Measurements from ENCODE around the gene CLMN.

DNA sequence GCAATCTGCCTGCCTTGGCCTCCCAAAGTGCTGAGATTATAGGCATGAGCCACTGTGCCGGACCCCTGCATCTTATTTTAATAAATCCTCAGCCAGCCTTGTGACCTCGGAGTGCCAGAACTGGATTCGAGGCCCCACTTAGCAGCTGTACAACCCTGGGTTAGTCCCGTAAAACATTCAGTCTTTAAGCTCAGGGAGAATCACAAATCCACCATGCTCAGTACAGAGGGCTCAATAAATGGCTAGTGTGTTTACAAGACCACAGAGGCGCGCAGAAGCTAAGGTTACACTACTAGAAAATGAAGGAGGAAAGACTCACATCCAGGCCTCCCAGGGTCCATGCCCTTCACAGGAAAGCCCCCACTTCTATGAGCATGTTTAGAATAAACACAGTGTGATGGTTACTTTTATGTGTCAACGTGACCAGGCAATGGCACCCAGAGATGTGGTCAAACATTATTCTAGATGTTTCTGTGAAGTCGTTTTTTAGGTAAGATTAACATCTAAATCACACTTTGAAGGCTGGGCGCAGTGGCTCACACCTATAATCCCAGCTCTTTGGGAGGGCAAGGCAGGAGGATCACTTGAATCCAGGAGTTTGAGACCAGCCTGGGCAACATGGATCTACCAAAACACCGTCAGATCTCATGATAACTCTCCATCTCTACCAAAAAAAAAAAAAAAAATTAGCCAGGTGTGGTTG lies 55.3 kb downstream of the CLMN start:
- TF ChIP-seq, protein P1, sequence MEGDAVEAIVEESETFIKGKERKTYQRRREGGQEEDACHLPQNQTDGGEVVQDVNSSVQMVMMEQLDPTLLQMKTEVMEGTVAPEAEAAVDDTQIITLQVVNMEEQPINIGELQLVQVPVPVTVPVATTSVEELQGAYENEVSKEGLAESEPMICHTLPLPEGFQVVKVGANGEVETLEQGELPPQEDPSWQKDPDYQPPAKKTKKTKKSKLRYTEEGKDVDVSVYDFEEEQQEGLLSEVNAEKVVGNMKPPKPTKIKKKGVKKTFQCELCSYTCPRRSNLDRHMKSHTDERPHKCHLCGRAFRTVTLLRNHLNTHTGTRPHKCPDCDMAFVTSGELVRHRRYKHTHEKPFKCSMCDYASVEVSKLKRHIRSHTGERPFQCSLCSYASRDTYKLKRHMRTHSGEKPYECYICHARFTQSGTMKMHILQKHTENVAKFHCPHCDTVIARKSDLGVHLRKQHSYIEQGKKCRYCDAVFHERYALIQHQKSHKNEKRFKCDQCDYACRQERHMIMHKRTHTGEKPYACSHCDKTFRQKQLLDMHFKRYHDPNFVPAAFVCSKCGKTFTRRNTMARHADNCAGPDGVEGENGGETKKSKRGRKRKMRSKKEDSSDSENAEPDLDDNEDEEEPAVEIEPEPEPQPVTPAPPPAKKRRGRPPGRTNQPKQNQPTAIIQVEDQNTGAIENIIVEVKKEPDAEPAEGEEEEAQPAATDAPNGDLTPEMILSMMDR (IDR thresholded peaks at IDR 0.05), result no peak
- no peak for TF ChIP-seq POLR2A (IDR thresholded peaks at IDR 0.05)

All from prostate gland (tissue), 2 donors.